ENCODE results near the gene IQCB1. TPM values are rescaled to one million over a fixed set of nuclear protein-coding genes. Genes with fewer than 3 reads are reported as not detected.
A peak's percentile ranks its signal among the peaks of the same experiment; 100 is the strongest.

IQCB1 gene
- total RNA-seq, 4 donors from 2014 or later, result 13.2 to 19.6 (median 17.7) TPM

GRCh38 chr3:121757812-121758545 lies 76.9 kb downstream of the IQCB1 start:
- intact Hi-C loops (cut with DNase I; ENCODE audit: low total_unique reads), result no loop called here
- no peak for DNase-seq (ENCODE audit: low spot score in 2 of 2)
- TF ChIP-seq POLR2A (IDR thresholded peaks at IDR 0.05), result no peak
- TF ChIP-seq, protein P1, sequence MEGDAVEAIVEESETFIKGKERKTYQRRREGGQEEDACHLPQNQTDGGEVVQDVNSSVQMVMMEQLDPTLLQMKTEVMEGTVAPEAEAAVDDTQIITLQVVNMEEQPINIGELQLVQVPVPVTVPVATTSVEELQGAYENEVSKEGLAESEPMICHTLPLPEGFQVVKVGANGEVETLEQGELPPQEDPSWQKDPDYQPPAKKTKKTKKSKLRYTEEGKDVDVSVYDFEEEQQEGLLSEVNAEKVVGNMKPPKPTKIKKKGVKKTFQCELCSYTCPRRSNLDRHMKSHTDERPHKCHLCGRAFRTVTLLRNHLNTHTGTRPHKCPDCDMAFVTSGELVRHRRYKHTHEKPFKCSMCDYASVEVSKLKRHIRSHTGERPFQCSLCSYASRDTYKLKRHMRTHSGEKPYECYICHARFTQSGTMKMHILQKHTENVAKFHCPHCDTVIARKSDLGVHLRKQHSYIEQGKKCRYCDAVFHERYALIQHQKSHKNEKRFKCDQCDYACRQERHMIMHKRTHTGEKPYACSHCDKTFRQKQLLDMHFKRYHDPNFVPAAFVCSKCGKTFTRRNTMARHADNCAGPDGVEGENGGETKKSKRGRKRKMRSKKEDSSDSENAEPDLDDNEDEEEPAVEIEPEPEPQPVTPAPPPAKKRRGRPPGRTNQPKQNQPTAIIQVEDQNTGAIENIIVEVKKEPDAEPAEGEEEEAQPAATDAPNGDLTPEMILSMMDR (IDR thresholded peaks at IDR 0.05), result no peak
- 84 to 85% methylated on average over 15 of the region's 15 CpGs for WGBS, 2 donors
- no peak overlapping the region for H3K4me3 ChIP-seq (ENCODE audit: low read depth, poor library complexity, severe bottlenecking)

GRCh38 chr3:121757087-121757811 lies 77.6 kb downstream of the IQCB1 start:
- no peak for DNase-seq (ENCODE audit: low spot score in 2 of 2)
- WGBS, 2 donors, result 86% methylated on average over 4 of the region's 4 CpGs
- intact Hi-C loops (cut with DNase I; ENCODE audit: low total_unique reads), result no loop called here
- no peak overlapping the region for H3K4me3 ChIP-seq (ENCODE audit: low read depth, poor library complexity, severe bottlenecking)
- TF ChIP-seq, protein P1 (IDR thresholded peaks at IDR 0.05), result no peak
- TF ChIP-seq POLR2A (IDR thresholded peaks at IDR 0.05), result no peak

DNA sequence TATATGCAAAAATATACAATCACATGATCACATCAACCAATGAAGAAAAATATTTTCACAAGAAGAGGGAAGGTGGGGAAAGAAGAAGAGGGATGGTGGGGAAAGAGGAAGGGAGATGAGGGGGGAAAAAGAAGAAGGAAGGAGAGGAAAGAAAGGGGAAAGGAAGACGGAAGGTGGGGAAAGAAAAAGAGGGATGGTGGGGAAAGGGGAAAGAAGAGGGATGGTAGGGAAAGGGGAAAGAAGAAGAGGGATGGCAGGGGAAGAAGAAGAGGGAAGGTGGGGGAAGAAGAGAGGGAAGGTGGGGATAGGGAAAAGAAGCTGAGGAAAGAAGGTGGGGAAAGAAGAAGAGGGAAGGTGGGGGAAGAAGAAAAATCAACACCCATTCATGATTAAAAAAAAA lies 82.1 kb downstream of the IQCB1 start:
- DNase-seq (ENCODE audit: low spot score in 2 of 2), result no peak
- 20 to 24% methylated on average over 1 of the region's 1 CpG for WGBS, 2 donors
- H3K4me3 ChIP-seq (ENCODE audit: low read depth, poor library complexity, severe bottlenecking), result no peak overlapping the region
- intact Hi-C loops (cut with DNase I; ENCODE audit: low total_unique reads), result no loop called here
- TF ChIP-seq POLR2A (IDR thresholded peaks at IDR 0.05), result no peak
- TF ChIP-seq, protein P1 (IDR thresholded peaks at IDR 0.05), result no peak

DNA sequence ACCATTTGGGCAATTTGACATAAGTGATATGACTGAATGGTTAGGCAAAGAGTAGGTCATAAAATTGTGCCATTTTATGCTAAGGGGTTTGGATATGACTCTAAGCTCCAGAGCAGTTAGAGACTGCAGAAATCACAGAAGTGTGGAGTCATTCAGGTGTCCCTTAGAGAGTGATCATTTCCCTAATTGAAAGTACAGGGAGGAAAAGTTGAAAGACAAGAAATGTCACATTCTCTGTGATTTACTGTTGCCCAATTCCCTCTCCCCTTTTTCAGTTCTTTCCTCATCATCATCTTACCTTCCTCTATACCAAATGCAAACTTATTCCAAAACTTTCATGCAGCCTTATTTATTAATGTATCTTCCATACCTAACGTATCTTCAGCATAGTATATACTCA lies 82.6 kb downstream of the IQCB1 start:
- intact Hi-C loops (cut with DNase I; ENCODE audit: low total_unique reads), result no loop called here
- no peak for DNase-seq (ENCODE audit: low spot score in 2 of 2)
- WGBS, 2 donors, result 82 to 96% methylated on average over 1 of the region's 1 CpG
- H3K4me3 ChIP-seq (ENCODE audit: low read depth, poor library complexity, severe bottlenecking), result no peak overlapping the region
- TF ChIP-seq, protein P1 (IDR thresholded peaks at IDR 0.05), result no peak
- no peak for TF ChIP-seq POLR2A (IDR thresholded peaks at IDR 0.05)

- intact Hi-C loops (cut with DNase I; ENCODE audit: low total_unique reads), result no loop called here
- 0 to 2% methylated on average over 9 of the region's 9 CpGs for WGBS, 2 donors
- no peak for TF ChIP-seq POLR2A (IDR thresholded peaks at IDR 0.05)
- TF ChIP-seq, protein P1 (IDR thresholded peaks at IDR 0.05), result no peak
- peak overlapping the region; percentile 29 for H3K4me3 ChIP-seq (ENCODE audit: low read depth, poor library complexity, severe bottlenecking)
- DNase-seq (ENCODE audit: low spot score in 2 of 2), result no peak
These were observed 84.8 kb downstream of the IQCB1 start for GRCh38 chr3:121750087-121750415.

All from lower leg skin (tissue), 4 donors.